ENCODE measurements around the gene STAU1. TPM values are rescaled to one million over a fixed set of nuclear protein-coding genes. Genes with fewer than 3 reads are reported as not detected.

The STAU1 gene
- total and polyA plus RNA-seq, 2 of the 13 experiments (the other 11 are each of a cell fraction or from before 2014, with no cell fraction given) = 119 to 133 TPM

GRCh38 chr20:49185071-49185761 lies 2.9 kb downstream of the STAU1 start (continued):
- TF ChIP-seq ZNF883 (CRISPR knock-in tag; IDR thresholded peaks at IDR 0.05; ENCODE audit: not compliant biosample characterization) (no peak), SNRNP70 (IDR thresholded peaks at IDR 0.05; ENCODE audit: low read depth, low read length) (no peak), MTA3 (CRISPR knock-in tag; IDR thresholded peaks at IDR 0.05) (no peak), PCBP2 (optimal IDR thresholded peaks at IDR 0.05; ENCODE audit: low read depth, low read length, poor library complexity, severe bottlenecking) (no peak), HNF1A (IDR thresholded peaks at IDR 0.05; ENCODE audit: low read depth) (peak; percentile 98), HNF1A (CRISPR knock-in tag; IDR thresholded peaks at IDR 0.05; ENCODE audit: borderline replicate concordance) (peak; percentile 98), GZF1 (CRISPR knock-in tag; IDR thresholded peaks at IDR 0.05) (no peak), ZNF138 (CRISPR knock-in tag; IDR thresholded peaks at IDR 0.05; ENCODE audit: low read depth) (no peak), ZBTB10 (CRISPR knock-in tag; IDR thresholded peaks at IDR 0.05; ENCODE audit: borderline replicate concordance) (no peak), TBP (CRISPR knock-in tag; IDR thresholded peaks at IDR 0.05) (no peak), NAIF1 (CRISPR knock-in tag; IDR thresholded peaks at IDR 0.05; ENCODE audit: borderline replicate concordance) (0 out of 2 replicates have a peak, but pooled peaks have one; percentile 13), MAFF (IDR thresholded peaks at IDR 0.05; ENCODE audit: low read depth, low read length) (no peak), GATAD2A (CRISPR knock-in tag; IDR thresholded peaks at IDR 0.05) (peak; percentile 55), ZNF558 (CRISPR knock-in tag; IDR thresholded peaks at IDR 0.05; ENCODE audit: borderline replicate concordance) (no peak), ZBTB2 (CRISPR knock-in tag; IDR thresholded peaks at IDR 0.05; ENCODE audit: low read depth) (no peak), NCOA2 (CRISPR knock-in tag; IDR thresholded peaks at IDR 0.05) (peak; percentile 74; the same call in 1 of the 2 replicates), ZSCAN25 (CRISPR knock-in tag; IDR thresholded peaks at IDR 0.05) (no peak), ZNF292 (CRISPR knock-in tag; IDR thresholded peaks at IDR 0.05; ENCODE audit: borderline replicate concordance, low read depth) (no peak), ZFAT (CRISPR knock-in tag; conservative IDR thresholded peaks at IDR 0.05) (0 out of 2 replicates have a peak, but pooled peaks have one; percentile 44), DNMT1 (CRISPR knock-in tag; IDR thresholded peaks at IDR 0.05) (no peak), THYN1 (CRISPR knock-in tag; IDR thresholded peaks at IDR 0.05; ENCODE audit: borderline replicate concordance, low read depth) (no peak), ZNF747 (CRISPR knock-in tag; IDR thresholded peaks at IDR 0.05; ENCODE audit: borderline replicate concordance) (no peak), HOXD1 (CRISPR knock-in tag; IDR thresholded peaks at IDR 0.05) (no peak)
